Calu3 (cell line): ENCODE measurements around the gene LIAS. TPM values are rescaled to one million over a fixed set of nuclear protein-coding genes. Genes with fewer than 3 reads are reported as not detected.
A peak's percentile ranks its signal among the peaks of the same experiment; 100 is the strongest.
"Not testable (repeated sequence)": the region's sequence is repeated elsewhere in the genome, so short reads cannot be mapped to it uniquely, and the experiment has no call there.

Source experiments
- Bru-seq: library from RNA; stranded (reverse); fragments of 400-500 nt; gene quantifications from one replicate; lab custom pipeline; 2021; lab: Mats Ljungman, UMichigan
- BruChase-seq, 2 experiments: library from RNA; stranded (reverse); fragments of 400-500 nt; gene quantifications; one replicate each; lab custom pipeline; 2021; lab: Mats Ljungman, UMichigan
- BruUV-seq: library from RNA; stranded (reverse); fragments of 400-500 nt; replicated peaks from 2 replicates; lab custom pipeline; 2021; lab: Mats Ljungman, UMichigan
- CTCF ChIA-PET: fragments of 300-600 bp; sonication (Branson Sonifier 250); formaldehyde crosslinking; loops from one replicate; lab custom pipeline; 2022; ENCODE audit warnings: antibody characterized with exemption; lab: Charles Lee
- DNase-seq: peaks from one replicate; pipeline ENCODE4 v3.0.0; 2022
- H3K27ac Mint-ChIP-seq: one replicate; pipeline ENCODE4 v1.8.0; 2022; ENCODE audit warnings: mixed read lengths; ENCODE audit not compliant: unreplicated experiment
- H3K27me3 Mint-ChIP-seq: one replicate; pipeline ENCODE4 v1.8.0; 2022; ENCODE audit warnings: mixed read lengths; ENCODE audit not compliant: unreplicated experiment
- H3K36me3 Mint-ChIP-seq: one replicate; pipeline ENCODE4 v1.8.0; 2022; ENCODE audit warnings: mild to moderate bottlenecking, moderate library complexity, mixed read lengths; ENCODE audit not compliant: insufficient read depth, unreplicated experiment
- H3K4me1 Mint-ChIP-seq: one replicate; pipeline ENCODE4 v1.8.0; 2022; ENCODE audit warnings: mild to moderate bottlenecking, low read depth, mixed read lengths; ENCODE audit not compliant: unreplicated experiment
- H3K4me3 Mint-ChIP-seq: one replicate; pipeline ENCODE4 v1.8.0; 2022; ENCODE audit warnings: mild to moderate bottlenecking, low read depth, moderate library complexity, mixed read lengths; ENCODE audit not compliant: unreplicated experiment
- H3K9me3 Mint-ChIP-seq: one replicate; pipeline ENCODE4 v1.8.0; 2022; ENCODE audit warnings: low read depth, mixed read lengths; ENCODE audit not compliant: unreplicated experiment
- intact Hi-C: fragments of 100-400 bp; cut with micrococcal nuclease; formaldehyde crosslinking; loops from one replicate; pipeline ENCODE4 v1.10.0; 2022; ENCODE audit not compliant: unreplicated experiment
- long read RNA-seq: library from polyadenylated mRNA; stranded (forward); transcript quantifications from one replicate; pipeline ENCODE4 v2.0.0, GENCODE V29; 2022
- total RNA-seq: library from RNA; stranded (reverse); gene quantifications from 2 replicates; pipeline ENCODE4 v1.2.3, GENCODE V29; 2022
- TF ChIP-seq, protein P1 (sequence below): fragments of 200-600 bp; IDR thresholded peaks from one replicate; pipeline ENCODE4 v1.8.0; 2022; ENCODE audit warnings: antibody characterized with exemption; ENCODE audit not compliant: unreplicated experiment

The LIAS gene
- 10.0 and 12.9 TPM in 2 replicates for total RNA-seq
- percentile 57 among the genes with signal in this experiment for Bru-seq, nascent RNA
- percentile 52 among the genes with signal in this experiment for BruChase-seq, experiment 1, labeled RNA remaining after a 6-hour chase
- percentile 58 among the genes with signal in this experiment for BruChase-seq, experiment 2, labeled RNA remaining after a 2-hour chase
- long read RNA-seq, full-length matches to known transcripts, result 6 of 16 reads
- long read RNA-seq, partial matches to known transcripts, result 3 of 16 reads
- long read RNA-seq, other reads (novel, unspliced or antisense), result 7 of 16 reads

DNA sequence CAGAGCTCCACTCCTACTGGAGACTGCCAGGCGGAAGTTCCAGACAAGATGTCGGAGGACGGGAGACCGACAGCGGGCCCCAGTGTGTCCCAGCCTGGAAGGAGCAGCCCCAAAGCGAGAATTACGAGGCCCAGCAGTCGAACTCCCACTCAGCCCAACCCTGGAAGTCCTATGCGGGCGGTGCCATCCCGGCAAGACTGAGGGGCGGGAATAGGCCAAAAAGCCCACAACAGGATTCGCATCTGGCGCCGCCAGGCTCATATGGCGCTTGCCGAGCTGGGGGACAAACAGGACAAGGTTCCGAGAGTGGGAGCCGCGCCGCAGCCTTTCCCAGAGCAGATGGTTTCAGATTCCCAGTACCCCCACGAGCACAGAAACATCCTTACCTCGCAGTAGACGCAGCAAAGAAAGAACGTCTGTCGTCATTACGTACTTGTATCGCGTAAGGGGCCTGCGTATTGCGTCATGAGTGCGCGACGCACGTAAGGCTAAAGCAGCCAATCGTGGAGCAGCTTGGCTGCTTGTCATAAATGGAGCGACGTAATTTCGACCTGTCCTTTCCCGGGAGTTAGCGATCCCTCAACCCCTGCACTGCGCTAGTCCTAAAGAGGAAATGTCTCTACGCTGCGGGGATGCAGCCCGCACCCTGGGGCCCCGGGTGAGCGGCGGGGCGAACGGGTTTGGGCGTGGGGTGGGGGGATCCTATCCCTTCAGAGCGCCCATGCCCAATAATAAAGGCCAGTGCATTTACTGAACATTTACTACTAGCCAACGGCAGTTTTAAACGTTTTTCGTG, at the start of gene LIAS, which contains the start of gene RPL9:
Gene LIAS, plus strand, starts transcription at position 552 of the 796 bp plus-strand sequence. Its CDS starts 62 bp downstream, at position 614.
Gene RPL9, minus strand, starts transcription at position 418 of the 796 bp plus-strand sequence. CDS start 483 bp downstream, outside the sequence.
- peaks cover 58% of the 10 kb centered on the region for H3K36me3 Mint-ChIP-seq
- TF ChIP-seq, protein P1, sequence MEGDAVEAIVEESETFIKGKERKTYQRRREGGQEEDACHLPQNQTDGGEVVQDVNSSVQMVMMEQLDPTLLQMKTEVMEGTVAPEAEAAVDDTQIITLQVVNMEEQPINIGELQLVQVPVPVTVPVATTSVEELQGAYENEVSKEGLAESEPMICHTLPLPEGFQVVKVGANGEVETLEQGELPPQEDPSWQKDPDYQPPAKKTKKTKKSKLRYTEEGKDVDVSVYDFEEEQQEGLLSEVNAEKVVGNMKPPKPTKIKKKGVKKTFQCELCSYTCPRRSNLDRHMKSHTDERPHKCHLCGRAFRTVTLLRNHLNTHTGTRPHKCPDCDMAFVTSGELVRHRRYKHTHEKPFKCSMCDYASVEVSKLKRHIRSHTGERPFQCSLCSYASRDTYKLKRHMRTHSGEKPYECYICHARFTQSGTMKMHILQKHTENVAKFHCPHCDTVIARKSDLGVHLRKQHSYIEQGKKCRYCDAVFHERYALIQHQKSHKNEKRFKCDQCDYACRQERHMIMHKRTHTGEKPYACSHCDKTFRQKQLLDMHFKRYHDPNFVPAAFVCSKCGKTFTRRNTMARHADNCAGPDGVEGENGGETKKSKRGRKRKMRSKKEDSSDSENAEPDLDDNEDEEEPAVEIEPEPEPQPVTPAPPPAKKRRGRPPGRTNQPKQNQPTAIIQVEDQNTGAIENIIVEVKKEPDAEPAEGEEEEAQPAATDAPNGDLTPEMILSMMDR, result no peak
- H3K27me3 Mint-ChIP-seq, result no peaks in the 10 kb centered on the region
- intact Hi-C loops, result loop anchor here (10.0 kb wide), 1 partner anchor 104 kb away; no protein-coding TSS in a partner anchor
- peak within 1 kb of the TSS; percentile 98 for H3K27ac Mint-ChIP-seq
- no TSS peak for BruUV-seq
- H3K9me3 Mint-ChIP-seq, result no peaks in the 10 kb centered on the region
- H3K4me1 Mint-ChIP-seq, result peaks cover 9% of the 10 kb centered on the region
- DNase-seq, result peak; percentile 86
- CTCF ChIA-PET, result interaction anchor here (1.2 kb wide), 1 partner anchor 11 kb away, joined by 3 read pairs; no protein-coding TSS in a partner anchor
- peak within 1 kb of the TSS; percentile 90 for H3K4me3 Mint-ChIP-seq

DNA sequence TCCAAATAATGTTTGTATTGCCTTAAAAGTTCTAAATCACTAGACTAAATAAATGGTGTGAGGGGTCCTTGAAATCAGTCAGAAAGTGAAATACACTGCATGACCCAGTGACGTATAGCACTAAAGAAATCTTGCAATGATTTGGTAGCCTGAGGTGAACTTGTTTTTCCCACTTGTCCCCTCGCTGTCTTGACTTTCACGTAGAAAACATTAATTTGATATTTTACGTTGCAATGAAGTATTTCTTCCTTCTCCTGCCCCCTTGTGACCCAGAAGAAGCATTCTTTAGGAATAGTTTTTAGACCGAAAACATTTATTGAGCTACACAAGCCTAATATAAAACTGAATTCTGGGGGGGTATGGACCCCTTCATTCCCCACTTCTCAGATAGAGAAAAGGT, 48.4 kb upstream of the LIAS start:
- BruUV-seq, result no TSS peak
- CTCF ChIA-PET, result no interaction called here
- no peak for DNase-seq
- Mint-ChIP-seq H3K4me1 (peaks cover 9% of the 10 kb centered on the region), H3K27me3 (no peaks in the 10 kb centered on the region), H3K36me3 (no peaks in the 10 kb centered on the region), H3K27ac (no peak overlapping the region), H3K9me3 (no peaks in the 10 kb centered on the region), H3K4me3 (no peak overlapping the region)
- intact Hi-C loops, result no loop called here
- TF ChIP-seq, protein P1, result no peak

DNA sequence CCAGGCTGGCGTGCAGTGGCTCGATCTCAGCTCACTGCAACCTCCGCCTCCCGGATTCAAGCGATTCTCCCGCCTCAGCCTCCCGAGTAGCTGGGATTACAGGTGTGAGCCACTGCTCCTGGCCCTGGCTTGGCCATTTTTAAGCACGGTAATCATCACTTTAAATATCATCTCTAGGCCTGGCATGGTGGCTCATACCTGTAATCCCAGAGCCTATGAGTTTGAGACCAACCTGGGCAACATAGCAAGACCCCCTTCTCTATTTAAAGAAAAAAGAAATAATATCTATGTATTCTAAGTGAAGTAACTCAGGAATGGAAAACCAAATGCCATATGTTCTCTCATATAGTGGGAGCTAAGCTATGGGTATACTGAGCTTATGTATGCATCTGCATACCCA, 47.3 kb upstream of the LIAS start:
- H3K27me3 Mint-ChIP-seq, H3K4me1 Mint-ChIP-seq, CTCF ChIA-PET, intact Hi-C loops, BruUV-seq, H3K9me3 Mint-ChIP-seq, H3K36me3 Mint-ChIP-seq, H3K27ac Mint-ChIP-seq, DNase-seq, H3K4me3 Mint-ChIP-seq: not testable (repeated sequence)

DNA sequence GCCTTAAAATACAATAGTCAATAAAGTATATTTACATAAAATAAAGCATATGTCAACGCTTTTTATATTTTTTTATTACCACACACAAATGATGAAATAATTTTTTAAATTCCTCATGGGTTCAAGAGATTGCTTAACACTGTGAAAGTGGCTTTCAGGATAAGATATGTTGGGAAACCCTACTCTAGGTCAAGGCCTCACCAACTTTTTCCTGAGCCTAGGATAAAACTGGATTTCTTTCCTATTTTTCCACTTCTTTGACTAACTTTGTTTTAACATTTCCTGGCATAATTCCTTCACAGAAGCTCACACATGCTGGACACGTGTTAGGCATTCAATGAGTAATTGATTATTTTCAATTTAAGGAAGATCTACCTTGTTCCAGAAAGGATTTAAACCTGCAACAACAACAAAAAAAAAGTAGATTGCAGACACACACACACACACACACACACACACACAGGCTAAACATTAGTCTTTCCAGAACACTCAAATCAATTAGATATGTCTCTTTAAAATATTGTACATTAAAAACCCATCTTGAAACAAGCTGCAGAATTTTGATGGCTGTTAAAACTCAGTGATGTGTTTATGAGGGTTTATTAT, 43.1 kb upstream of the LIAS start:
- TF ChIP-seq, protein P1, result no peak
- intact Hi-C loops, result no loop called here

More for the DNA sequence above, 43.1 kb upstream of the LIAS start:
- no peak for DNase-seq
- no peaks in the 10 kb centered on the region for H3K36me3 Mint-ChIP-seq
- CTCF ChIA-PET, result no interaction called here
- H3K4me3 Mint-ChIP-seq, result no peak overlapping the region
- no peaks in the 10 kb centered on the region for H3K9me3 Mint-ChIP-seq
- no peaks in the 10 kb centered on the region for H3K27me3 Mint-ChIP-seq
- H3K27ac Mint-ChIP-seq, result no peak overlapping the region
- no TSS peak for BruUV-seq
- H3K4me1 Mint-ChIP-seq, result no peaks in the 10 kb centered on the region
